ENCODE data around the gene STKLD1.

The STKLD1 gene

GRCh38 chr9:133402689-133403088 lies 26.5 kb downstream of the STKLD1 start:
- DNase-seq, result no peak
- in situ Hi-C loops (cut with MboI; ENCODE audit: low pct_unique_long_range_greater_than_20kb, low sequenced_read_pairs), result no loop called here

GRCh38 chr9:133403766-133404453 lies 27.7 kb downstream of the STKLD1 start:
- peak; percentile 55 for DNase-seq
- in situ Hi-C loops (cut with MboI; ENCODE audit: low pct_unique_long_range_greater_than_20kb, low sequenced_read_pairs), result no loop called here

- in situ Hi-C loops (cut with MboI; ENCODE audit: low pct_unique_long_range_greater_than_20kb, low sequenced_read_pairs), result no loop called here
- DNase-seq, result no peak
Measured at GRCh38 chr9:133404454-133405002, 28.4 kb downstream of the STKLD1 start.

- in situ Hi-C loops (cut with MboI; ENCODE audit: low pct_unique_long_range_greater_than_20kb, low sequenced_read_pairs), result no loop called here
- DNase-seq, result no peak
Measured at GRCh38 chr9:133405508-133406438, 29.6 kb downstream of the STKLD1 start.

- peak; percentile 89 for DNase-seq
- in situ Hi-C loops (cut with MboI; ENCODE audit: low pct_unique_long_range_greater_than_20kb, low sequenced_read_pairs), result no loop called here
Measured at GRCh38 chr9:133406480-133407307, 30.5 kb downstream of the STKLD1 start.

GRCh38 chr9:133408042-133408441 lies 31.9 kb downstream of the STKLD1 start:
- in situ Hi-C loops (cut with MboI; ENCODE audit: low pct_unique_long_range_greater_than_20kb, low sequenced_read_pairs), result no loop called here

GRCh38 chr9:133415170-133415569 lies 39.0 kb downstream of the STKLD1 start:
- DNase-seq, result peak; percentile 77
- in situ Hi-C loops (cut with MboI; ENCODE audit: low pct_unique_long_range_greater_than_20kb, low sequenced_read_pairs), result no loop called here

More at GRCh38 chr9:133408042-133408441, 31.9 kb downstream of the STKLD1 start:
- no peak for DNase-seq

- peak; percentile 91 for DNase-seq
- in situ Hi-C loops (cut with MboI; ENCODE audit: low pct_unique_long_range_greater_than_20kb, low sequenced_read_pairs), result no loop called here
Measured at GRCh38 chr9:133417541-133418461, 41.6 kb downstream of the STKLD1 start, which contains the start of gene REXO4. TSS of gene REXO4 (minus strand) at chr9:133418010. CDS start at chr9:133417844, 166 bp downstream.

- DNase-seq, result no peak
- in situ Hi-C loops (cut with MboI; ENCODE audit: low pct_unique_long_range_greater_than_20kb, low sequenced_read_pairs), result no loop called here
Measured at GRCh38 chr9:133419005-133419404, 42.8 kb downstream of the STKLD1 start.

GRCh38 chr9:133420392-133420827 lies 44.2 kb downstream of the STKLD1 start:
- no peak for DNase-seq
- in situ Hi-C loops (cut with MboI; ENCODE audit: low pct_unique_long_range_greater_than_20kb, low sequenced_read_pairs), result no loop called here

- DNase-seq, result peak; percentile 36
- in situ Hi-C loops (cut with MboI; ENCODE audit: low pct_unique_long_range_greater_than_20kb, low sequenced_read_pairs), result no loop called here
Measured at GRCh38 chr9:133421615-133422542, 45.7 kb downstream of the STKLD1 start, which contains the start of gene ADAMTS13. TSS of gene ADAMTS13 (plus strand) at chr9:133422367. CDS start at chr9:133422444, 77 bp downstream.

GRCh38 chr9:133423216-133423615 lies 47.0 kb downstream of the STKLD1 start:
- in situ Hi-C loops (cut with MboI; ENCODE audit: low pct_unique_long_range_greater_than_20kb, low sequenced_read_pairs), result no loop called here
- DNase-seq, result no peak

GRCh38 chr9:133424187-133424586 lies 48.0 kb downstream of the STKLD1 start:
- DNase-seq, result no peak
- in situ Hi-C loops (cut with MboI; ENCODE audit: low pct_unique_long_range_greater_than_20kb, low sequenced_read_pairs), result no loop called here

GRCh38 chr9:133425049-133425632 lies 49.0 kb downstream of the STKLD1 start:
- in situ Hi-C loops (cut with MboI; ENCODE audit: low pct_unique_long_range_greater_than_20kb, low sequenced_read_pairs), result no loop called here
- DNase-seq, result no peak

GRCh38 chr9:133426011-133426410 lies 49.8 kb downstream of the STKLD1 start:
- no peak for DNase-seq
- in situ Hi-C loops (cut with MboI; ENCODE audit: low pct_unique_long_range_greater_than_20kb, low sequenced_read_pairs), result no loop called here

GRCh38 chr9:133427658-133428348 lies 51.6 kb downstream of the STKLD1 start:
- DNase-seq, result no peak
- in situ Hi-C loops (cut with MboI; ENCODE audit: low pct_unique_long_range_greater_than_20kb, low sequenced_read_pairs), result no loop called here

Measured in KBM-7 (cell line).